Measurements from ENCODE around the gene AAK1.
A peak's percentile ranks its signal among the peaks of the same experiment; 100 is the strongest.
"Not testable (repeated sequence)": the region's sequence is repeated elsewhere in the genome, so short reads cannot be mapped to it uniquely, and the experiment has no call there.

AAK1 gene

GRCh38 chr2:69643602-69644505 is at the start of gene AAK1:
Gene AAK1 (minus strand): TSS chr2:69643739. CDS start chr2:69643040, 699 bp downstream.
- peak; percentile 86 to 87 for DNase-seq

GRCh38 chr2:69692424-69692823 is 48.9 kb upstream of the AAK1 start:
- DNase-seq = no peak

GRCh38 chr2:69689969-69690368 is 46.4 kb upstream of the AAK1 start:
- DNase-seq = no peak

GRCh38 chr2:69689466-69689865 is 45.9 kb upstream of the AAK1 start:
- DNase-seq = no peak

GRCh38 chr2:69687971-69688611 is 44.6 kb upstream of the AAK1 start:
- no peak for DNase-seq

GRCh38 chr2:69686813-69687212 is 43.3 kb upstream of the AAK1 start:
- no peak for DNase-seq

GRCh38 chr2:69685321-69686048 is 41.9 kb upstream of the AAK1 start:
- DNase-seq = no peak

GRCh38 chr2:69683170-69683971 is 39.8 kb upstream of the AAK1 start:
- peak; percentile 18 to 50 for DNase-seq

GRCh38 chr2:69682525-69682924 is 39.0 kb upstream of the AAK1 start:
- DNase-seq = no peak

- DNase-seq = peak; percentile 47 to 50
Measured at GRCh38 chr2:69680001-69680675, 36.6 kb upstream of the AAK1 start.

GRCh38 chr2:69677914-69678313 is 34.4 kb upstream of the AAK1 start:
- no peak for DNase-seq

GRCh38 chr2:69676146-69676545 is 32.6 kb upstream of the AAK1 start:
- DNase-seq = no peak

GRCh38 chr2:69674316-69674670 is 30.8 kb upstream of the AAK1 start:
- no peak for DNase-seq

GRCh38 chr2:69673098-69673497 is 29.6 kb upstream of the AAK1 start:
- DNase-seq = not testable (repeated sequence)

GRCh38 chr2:69669666-69670065 is 26.1 kb upstream of the AAK1 start:
- no peak for DNase-seq

- no peak for DNase-seq
Measured at GRCh38 chr2:69668598-69668997, 25.1 kb upstream of the AAK1 start.

GRCh38 chr2:69667805-69668382 is 24.4 kb upstream of the AAK1 start:
- DNase-seq = no peak

- DNase-seq = no peak
Measured at GRCh38 chr2:69665152-69665551, 21.6 kb upstream of the AAK1 start.

GRCh38 chr2:69663860-69664259 is 20.3 kb upstream of the AAK1 start:
- DNase-seq = no peak

- not testable (repeated sequence) for DNase-seq
Measured at GRCh38 chr2:69662547-69662946, 19.0 kb upstream of the AAK1 start.

GRCh38 chr2:69660637-69661036 is 17.1 kb upstream of the AAK1 start:
- DNase-seq = no peak

Data from AML-193 (cell line).